MM.1S (cell line): ENCODE data around the gene PLEKHG4.

Experiments
- DNase-seq: peaks from one replicate; pipeline ENCODE4 v3.0.0-alpha.2; 2015
- H2AFZ ChIP-seq: fragments of 300-600 bp; sonication (generic); 2 replicates; pipeline ENCODE4 v1.6.0; 2016; ENCODE audit warnings: antibody characterized with exemption, low read length
- H3F3A ChIP-seq: fragments of 300-600 bp; sonication (generic); 2 replicates; pipeline ENCODE4 v1.6.1; 2016; ENCODE audit warnings: mild to moderate bottlenecking, antibody characterized with exemption, low read length, moderate library complexity, mixed read lengths; ENCODE audit not compliant: insufficient read depth
- H3K27ac ChIP-seq: fragments of 300-600 bp; sonication (generic); 2 replicates; pipeline ENCODE4 v1.5.1; 2016; ENCODE audit warnings: mild to moderate bottlenecking, low read length
- H3K27me3 ChIP-seq: fragments of 300-600 bp; sonication (generic); replicated peaks from 2 replicates; pipeline ENCODE4 v1.6.0; 2016; ENCODE audit warnings: low read length; ENCODE audit not compliant: insufficient read depth
- H3K36me3 ChIP-seq: fragments of 300-600 bp; sonication (generic); replicated peaks from 2 replicates; pipeline ENCODE4 v1.6.1; 2016; ENCODE audit warnings: mild to moderate bottlenecking, low read length, mixed read lengths; ENCODE audit not compliant: insufficient read depth
- H3K4me1 ChIP-seq: fragments of 300-600 bp; sonication (generic); 2 replicates; pipeline ENCODE4 v1.6.1; 2016; ENCODE audit warnings: low read length, mixed read lengths
- H3K4me2 ChIP-seq: fragments of 300-600 bp; sonication (generic); 2 replicates; pipeline ENCODE4 v1.6.0; 2016; ENCODE audit warnings: low read depth, low read length
- H3K4me3 ChIP-seq: fragments of 300-600 bp; sonication (generic); 2 replicates; pipeline ENCODE4 v1.5.1; 2016; ENCODE audit warnings: low read length, mixed read lengths
- H3K79me2 ChIP-seq: fragments of 300-600 bp; sonication (generic); 2 replicates; pipeline ENCODE4 v1.6.1; 2016; ENCODE audit warnings: mixed run types, low read length, mixed read lengths
- H3K9ac ChIP-seq: fragments of 300-600 bp; sonication (generic); 2 replicates; pipeline ENCODE4 v1.6.1; 2016; ENCODE audit warnings: low read length, mixed read lengths
- H3K9me2 ChIP-seq: fragments of 300-600 bp; sonication (generic); replicated peaks from 2 replicates; pipeline ENCODE4 v1.6.1; 2016; ENCODE audit warnings: mild to moderate bottlenecking, low read length, mixed read lengths; ENCODE audit not compliant: insufficient read depth
- H3K9me3 ChIP-seq: fragments of 300-600 bp; sonication (generic); replicated peaks from 2 replicates; pipeline ENCODE4 v1.6.1; 2016; ENCODE audit warnings: mild to moderate bottlenecking, low read length, mixed read lengths; ENCODE audit not compliant: insufficient read depth
- H4K20me1 ChIP-seq: fragments of 300-600 bp; sonication (generic); 2 replicates; pipeline ENCODE4 v1.6.1; 2016; ENCODE audit warnings: mild to moderate bottlenecking, low read length, moderate library complexity, mixed read lengths; ENCODE audit not compliant: insufficient read depth
- EZH2 ChIP-seq: fragments of 300-600 bp; sonication (generic); optimal IDR thresholded peaks from 2 replicates; pipeline ENCODE3; 2017; ENCODE audit warnings: low read depth, mild to moderate bottlenecking, antibody characterized with exemption, low read length, mixed read lengths
- EZH2phosphoT487 ChIP-seq: fragments of 300-600 bp; sonication (generic); IDR thresholded peaks from 2 replicates; pipeline ENCODE4 v1.6.1; 2018; ENCODE audit warnings: antibody characterized with exemption, low read length
- TF ChIP-seq, protein P1 (sequence below): fragments of 300-600 bp; sonication (generic); IDR thresholded peaks from 2 replicates; pipeline ENCODE4 v1.5.1; 2016; ENCODE audit warnings: antibody characterized with exemption, low read length, mixed read lengths

The PLEKHG4 gene

DNA sequence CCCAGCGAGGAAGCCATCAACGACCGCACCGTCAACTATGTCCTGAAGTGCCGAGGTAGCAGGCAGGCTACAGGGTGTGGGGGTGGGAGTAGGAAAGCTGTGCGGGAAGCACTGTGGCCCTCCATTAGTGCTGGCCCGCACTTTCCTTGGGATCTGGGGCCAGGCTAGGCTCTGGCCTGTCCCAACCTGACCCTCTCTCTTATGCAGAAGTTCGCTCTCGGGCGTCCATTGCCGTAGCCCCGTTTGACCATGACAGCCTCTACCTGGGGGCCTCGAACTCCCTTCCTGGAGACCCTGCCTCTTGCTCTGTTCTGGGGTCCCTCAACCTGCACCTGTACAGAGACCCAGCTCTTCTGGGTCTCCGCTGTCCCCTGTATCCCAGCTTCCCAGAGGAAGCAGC, 8.6 kb downstream of the PLEKHG4 start:
- H3K9ac ChIP-seq, result no peak overlapping the region
- H3K4me3 ChIP-seq, result no peak overlapping the region
- no peak for DNase-seq
- no peaks in the 10 kb centered on the region for H3K27me3 ChIP-seq
- H2AFZ ChIP-seq, result no peak overlapping the region
- no peaks in the 10 kb centered on the region for H4K20me1 ChIP-seq
- H3K4me2 ChIP-seq, result no peak overlapping the region
- H3K36me3 ChIP-seq, result no peaks in the 10 kb centered on the region
- no peaks in the 10 kb centered on the region for H3K9me3 ChIP-seq
- no peak overlapping the region for H3K27ac ChIP-seq
- H3K4me1 ChIP-seq, result no peaks in the 10 kb centered on the region
- no peaks in the 10 kb centered on the region for H3K9me2 ChIP-seq
- no peak for TF ChIP-seq EZH2phosphoT487
- TF ChIP-seq, protein P1, sequence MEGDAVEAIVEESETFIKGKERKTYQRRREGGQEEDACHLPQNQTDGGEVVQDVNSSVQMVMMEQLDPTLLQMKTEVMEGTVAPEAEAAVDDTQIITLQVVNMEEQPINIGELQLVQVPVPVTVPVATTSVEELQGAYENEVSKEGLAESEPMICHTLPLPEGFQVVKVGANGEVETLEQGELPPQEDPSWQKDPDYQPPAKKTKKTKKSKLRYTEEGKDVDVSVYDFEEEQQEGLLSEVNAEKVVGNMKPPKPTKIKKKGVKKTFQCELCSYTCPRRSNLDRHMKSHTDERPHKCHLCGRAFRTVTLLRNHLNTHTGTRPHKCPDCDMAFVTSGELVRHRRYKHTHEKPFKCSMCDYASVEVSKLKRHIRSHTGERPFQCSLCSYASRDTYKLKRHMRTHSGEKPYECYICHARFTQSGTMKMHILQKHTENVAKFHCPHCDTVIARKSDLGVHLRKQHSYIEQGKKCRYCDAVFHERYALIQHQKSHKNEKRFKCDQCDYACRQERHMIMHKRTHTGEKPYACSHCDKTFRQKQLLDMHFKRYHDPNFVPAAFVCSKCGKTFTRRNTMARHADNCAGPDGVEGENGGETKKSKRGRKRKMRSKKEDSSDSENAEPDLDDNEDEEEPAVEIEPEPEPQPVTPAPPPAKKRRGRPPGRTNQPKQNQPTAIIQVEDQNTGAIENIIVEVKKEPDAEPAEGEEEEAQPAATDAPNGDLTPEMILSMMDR, result no peak
- no peak for TF ChIP-seq EZH2
- no peaks in the 10 kb centered on the region for H3F3A ChIP-seq
- no peaks in the 10 kb centered on the region for H3K79me2 ChIP-seq

DNA sequence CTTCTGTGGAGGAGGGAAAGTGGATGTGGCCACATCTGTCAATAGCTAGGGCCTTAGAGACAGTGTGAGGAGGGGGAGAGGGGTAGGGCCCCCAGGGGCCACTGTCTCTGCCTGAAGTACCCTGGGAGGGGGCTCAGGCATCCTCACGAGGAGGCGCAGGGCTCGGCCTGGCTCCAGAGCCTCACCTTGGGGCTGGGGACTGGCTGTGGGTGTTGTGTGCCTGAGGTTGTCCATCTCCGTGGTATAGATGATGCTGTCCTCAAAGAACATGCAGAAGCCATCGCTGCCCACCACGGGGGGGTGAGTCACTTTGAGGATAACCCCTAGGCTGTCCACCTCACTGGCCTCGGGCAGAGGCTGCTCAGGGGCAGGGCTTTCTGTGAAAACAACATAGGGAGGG, 12.1 kb downstream of the PLEKHG4 start:
- H3K27ac ChIP-seq, result no peak overlapping the region
- H3K36me3 ChIP-seq, result no peaks in the 10 kb centered on the region
- no peak overlapping the region for H3K4me3 ChIP-seq
- peaks cover 15% of the 10 kb centered on the region; the same call in 1 of the 2 replicates for H3K27me3 ChIP-seq
- no peaks in the 10 kb centered on the region for H3K9me3 ChIP-seq
- H3K79me2 ChIP-seq, result no peaks in the 10 kb centered on the region
- no peaks in the 10 kb centered on the region for H3K9me2 ChIP-seq
- no peak overlapping the region for H2AFZ ChIP-seq
- H3K4me2 ChIP-seq, result no peak overlapping the region
- H3F3A ChIP-seq, result no peaks in the 10 kb centered on the region
- no peak overlapping the region for H3K9ac ChIP-seq
- no peaks in the 10 kb centered on the region for H4K20me1 ChIP-seq
- no peaks in the 10 kb centered on the region for H3K4me1 ChIP-seq
- no peak for TF ChIP-seq EZH2phosphoT487
- no peak for DNase-seq

DNA sequence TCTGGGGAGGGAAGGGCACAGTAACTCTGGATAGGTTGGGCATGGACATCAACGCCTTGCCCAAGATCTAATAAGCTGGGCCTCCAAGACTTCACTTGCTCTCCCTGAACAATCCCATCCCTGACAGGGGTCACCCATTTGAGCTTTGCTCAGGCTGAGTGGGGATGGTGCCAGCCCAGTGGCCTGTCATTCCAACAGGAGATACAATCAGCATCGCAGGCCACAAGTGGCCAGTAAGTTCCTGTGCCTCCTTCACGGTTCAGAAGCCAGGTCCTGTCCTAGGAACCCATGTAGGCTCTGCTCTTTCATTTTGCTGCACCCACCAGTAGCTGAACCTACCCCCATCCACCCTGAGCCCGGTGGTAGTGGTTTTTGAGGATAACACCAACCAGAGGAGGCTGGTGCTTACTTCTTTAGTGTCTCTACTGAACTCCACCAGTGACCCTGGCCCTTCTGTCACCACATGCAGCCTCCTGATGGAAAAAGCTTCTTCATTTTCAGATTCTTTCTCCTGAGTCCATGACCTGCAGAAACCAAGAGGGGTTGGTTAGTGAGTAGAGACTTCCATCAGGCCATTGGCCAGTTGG, 14.9 kb downstream of the PLEKHG4 start:
- H3K4me1 ChIP-seq, result no peaks in the 10 kb centered on the region
- H3K27me3 ChIP-seq, result peaks cover 15% of the 10 kb centered on the region; the same call in 1 of the 2 replicates
- no peaks in the 10 kb centered on the region for H3K9me2 ChIP-seq
- no peak for TF ChIP-seq EZH2
- TF ChIP-seq EZH2phosphoT487, result no peak
- TF ChIP-seq, protein P1, result no peak
- no peaks in the 10 kb centered on the region for H3K36me3 ChIP-seq
- H3K79me2 ChIP-seq, result no peaks in the 10 kb centered on the region
- no peak for DNase-seq
- H3K9me3 ChIP-seq, result no peaks in the 10 kb centered on the region
- no peaks in the 10 kb centered on the region for H4K20me1 ChIP-seq
- no peak overlapping the region for H3K9ac ChIP-seq
- no peak overlapping the region for H3K4me3 ChIP-seq
- no peak overlapping the region for H2AFZ ChIP-seq
- H3F3A ChIP-seq, result no peaks in the 10 kb centered on the region
- no peak overlapping the region for H3K27ac ChIP-seq
- H3K4me2 ChIP-seq, result no peak overlapping the region

DNA sequence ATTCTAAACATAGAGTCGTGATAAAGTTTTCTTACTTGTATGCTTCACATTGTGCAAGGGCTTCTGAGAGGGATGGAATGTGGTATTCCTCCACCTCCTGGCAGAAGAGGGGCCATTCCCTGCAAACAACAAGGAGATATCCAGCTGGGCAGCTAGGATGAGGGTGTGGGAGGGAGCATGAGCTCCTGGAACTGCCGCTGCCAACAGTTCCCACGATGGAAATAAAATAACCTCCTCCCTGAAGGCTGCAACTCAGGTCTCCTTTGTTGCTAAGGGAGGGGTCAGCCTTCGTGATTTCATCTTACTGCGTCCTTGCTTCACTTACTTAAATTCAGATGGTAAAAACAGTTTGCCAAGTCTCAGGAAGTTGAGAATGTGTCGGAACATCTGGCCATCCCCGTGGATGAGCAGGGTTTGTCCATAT, 15.6 kb downstream of the PLEKHG4 start:
- Histone ChIP-seq H3K27ac (no peak overlapping the region), H3F3A (no peaks in the 10 kb centered on the region), H2AFZ (no peak overlapping the region), H3K4me3 (no peak overlapping the region), H3K27me3 (peaks cover 15% of the 10 kb centered on the region; the same call in 1 of the 2 replicates), H3K9me2 (no peaks in the 10 kb centered on the region), H3K9me3 (no peaks in the 10 kb centered on the region), H3K4me2 (no peak overlapping the region), H3K4me1 (no peaks in the 10 kb centered on the region), H3K9ac (no peak overlapping the region), H3K79me2 (no peaks in the 10 kb centered on the region), H3K36me3 (no peaks in the 10 kb centered on the region), H4K20me1 (no peaks in the 10 kb centered on the region)
- TF ChIP-seq, protein P1, result no peak
- no peak for TF ChIP-seq EZH2
- no peak for TF ChIP-seq EZH2phosphoT487
- DNase-seq, result no peak
